ENCODE measurements around the gene C19orf38. TPM values are rescaled to one million over a fixed set of nuclear protein-coding genes. Genes with fewer than 3 reads are reported as not detected.

The C19orf38 gene
- total RNA-seq, 4 donors from 2014 or later, result 0.42 to 4.5 (median 2.4) TPM

DNA sequence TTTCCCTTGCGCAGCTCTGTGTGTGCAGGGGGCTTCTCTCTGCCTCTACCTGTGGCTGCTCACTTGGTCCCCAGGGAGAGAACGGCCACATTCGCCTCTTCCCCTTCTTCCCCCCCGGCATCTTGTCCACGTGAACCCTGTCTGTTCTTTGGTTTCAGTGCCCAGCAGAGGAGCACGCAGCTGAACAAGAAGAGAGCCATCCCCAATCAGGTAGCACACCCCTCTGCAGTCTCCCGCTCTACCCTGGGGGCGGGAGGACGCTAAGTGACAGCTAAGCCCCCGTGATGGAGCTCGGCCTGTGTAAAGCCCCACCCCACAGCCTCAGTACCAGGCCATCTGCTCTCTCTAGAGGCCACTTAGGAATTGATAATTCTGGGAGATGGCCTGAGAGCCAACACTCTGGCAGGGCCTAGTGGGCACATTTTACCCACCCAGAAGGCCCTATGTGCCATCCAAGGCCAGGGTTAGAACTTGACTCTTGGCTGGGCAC, 42.4 kb upstream of the C19orf38 start:
- no peak for TF ChIP-seq POLR2A (IDR thresholded peaks at IDR 0.05)
- TF ChIP-seq EP300 (IDR thresholded peaks at IDR 0.05), result no peak
- TF ChIP-seq CTCF (IDR thresholded peaks at IDR 0.05), result no peak
- Histone ChIP-seq H3K27ac (no peak overlapping the region), H3K27me3 (no peaks in the 10 kb centered on the region), H3K36me3 (peaks cover 0 to 95% (median 36%) of the 10 kb centered on the region in 3 donors), H3K4me1 (peaks cover 0 to 19% (median 4%) of the 10 kb centered on the region in 4 donors), H3K4me3 (no peak overlapping the region), H3K9me3 (no peaks in the 10 kb centered on the region)
- WGBS, 2 donors, result 86 to 91% methylated on average over 11 of the region's 11 CpGs
- no peak for DNase-seq (ENCODE audit: low spot score in 2 of 2)

DNA sequence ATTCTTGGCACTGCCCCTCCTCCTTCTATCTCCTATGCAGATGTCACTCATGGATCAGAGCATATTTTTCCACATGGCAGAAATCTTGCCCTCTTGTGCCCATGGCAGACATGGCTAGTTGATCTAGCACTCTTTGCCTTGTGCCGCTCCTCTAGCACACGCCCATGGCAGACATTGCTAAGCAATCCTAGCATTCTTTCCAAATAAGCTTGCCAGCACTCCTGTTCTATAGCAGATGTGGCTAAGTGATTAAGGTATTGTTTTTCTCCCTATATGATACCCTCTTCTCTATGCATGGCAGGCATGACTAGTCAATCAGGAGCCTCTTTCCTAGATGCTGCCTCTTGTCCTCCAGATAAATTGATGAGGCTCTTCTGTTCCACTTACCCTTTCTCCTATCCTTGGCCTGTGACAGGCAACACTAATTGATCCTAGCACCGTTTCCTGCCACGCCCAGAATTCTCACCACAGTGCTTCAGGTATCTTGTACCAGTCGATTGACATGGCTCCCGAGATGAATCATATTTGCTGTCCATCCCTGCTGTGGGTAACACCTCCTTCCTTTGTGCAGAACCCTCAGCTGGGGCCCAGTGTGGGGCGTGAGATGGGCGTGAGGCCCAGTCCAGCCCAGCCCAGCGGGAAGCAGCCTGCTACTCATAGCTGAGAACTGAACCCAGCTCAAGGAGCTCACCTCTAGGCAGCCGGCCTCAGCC, 39.1 kb upstream of the C19orf38 start:
- TF ChIP-seq CTCF (IDR thresholded peaks at IDR 0.05) (no peak), POLR2A (IDR thresholded peaks at IDR 0.05) (no peak), EP300 (IDR thresholded peaks at IDR 0.05) (no peak)
- Histone ChIP-seq H3K9me3 (no peaks in the 10 kb centered on the region), H3K36me3 (peaks cover 0 to 95% (median 11%) of the 10 kb centered on the region in 3 donors), H3K4me3 (no peak overlapping the region), H3K4me1 (peaks cover 0 to 34% (median 6%) of the 10 kb centered on the region in 4 donors), H3K27me3 (no peaks in the 10 kb centered on the region), H3K27ac (peak overlapping the region in 1 of 4 donors; percentile 60)
- 80 to 84% methylated on average over 9 of the region's 10 CpGs for WGBS, 2 donors
- DNase-seq (ENCODE audit: low spot score in 2 of 2), result no peak

DNA sequence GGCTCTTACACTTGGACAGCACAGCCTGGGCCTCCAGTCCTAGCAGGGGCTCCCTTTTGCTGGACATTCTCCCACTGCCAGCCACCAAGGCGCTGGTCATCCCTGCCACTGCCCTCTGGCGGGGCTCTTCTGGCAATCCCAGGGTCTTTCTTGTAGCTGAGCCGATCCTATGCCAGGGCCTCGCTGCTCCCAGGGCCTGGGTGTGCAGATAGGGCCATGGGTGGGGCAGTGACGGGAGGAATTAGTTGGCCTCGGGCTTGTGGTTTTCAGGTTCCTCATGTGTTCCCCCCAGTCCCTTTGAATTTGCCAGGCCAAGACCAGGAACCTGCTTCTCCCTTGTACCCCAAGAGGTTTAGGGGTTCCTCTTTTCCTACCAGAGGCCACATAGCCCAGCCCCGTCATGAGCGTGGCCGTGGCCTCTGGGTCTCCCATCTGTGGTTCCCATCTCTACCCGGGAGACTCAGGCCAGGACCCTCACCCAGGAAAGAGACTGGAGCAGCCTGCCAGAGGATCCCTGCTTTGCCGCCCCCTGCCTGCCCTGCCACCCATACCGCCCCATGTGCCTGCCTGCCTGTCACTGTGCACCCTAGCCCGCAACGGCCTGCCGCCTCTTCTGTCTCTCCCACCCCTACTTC, 38.4 kb upstream of the C19orf38 start:
- no peak for TF ChIP-seq EP300 (IDR thresholded peaks at IDR 0.05)
- TF ChIP-seq POLR2A (IDR thresholded peaks at IDR 0.05), result no peak
- no peak for TF ChIP-seq CTCF (IDR thresholded peaks at IDR 0.05)
- Histone ChIP-seq H3K4me1 (peaks cover 0 to 34% (median 6%) of the 10 kb centered on the region in 4 donors), H3K27ac (peak overlapping the region in 2 of 4 donors; percentile 29 to 60), H3K4me3 (no peak overlapping the region), H3K27me3 (no peaks in the 10 kb centered on the region), H3K36me3 (peaks cover 0 to 95% (median 7%) of the 10 kb centered on the region in 3 donors), H3K9me3 (no peaks in the 10 kb centered on the region)
- no peak for DNase-seq (ENCODE audit: low spot score in 2 of 2)
- WGBS, 2 donors, result 71 to 79% methylated on average over 13 to 15 of the region's 15 CpGs

GRCh38 chr19:10811391-10812111, 36.7 kb upstream of the C19orf38 start:
- no peaks in the 10 kb centered on the region for H3K27me3 ChIP-seq
- no peak for TF ChIP-seq POLR2A (IDR thresholded peaks at IDR 0.05)
- no peak for TF ChIP-seq CTCF (IDR thresholded peaks at IDR 0.05)
- TF ChIP-seq EP300 (IDR thresholded peaks at IDR 0.05), result no peak
- no peak overlapping the region for H3K27ac ChIP-seq
- peaks cover 0 to 95% (median 0%) of the 10 kb centered on the region in 3 donors for H3K36me3 ChIP-seq
- peaks cover 0 to 51% (median 6%) of the 10 kb centered on the region in 4 donors for H3K4me1 ChIP-seq
- no peaks in the 10 kb centered on the region for H3K9me3 ChIP-seq
- no peak for DNase-seq (ENCODE audit: low spot score in 2 of 2)
- H3K4me3 ChIP-seq, result no peak overlapping the region
- WGBS, 2 donors, result 79 to 87% methylated on average over 9 to 14 of the region's 17 CpGs

All from tibial nerve (tissue), 4 donors.